Left lung (tissue), 10 donors: ENCODE results near the gene ZNF625. TPM values are rescaled to one million over a fixed set of nuclear protein-coding genes. Genes with fewer than 3 reads are reported as not detected.

ENCODE experiments used
- ATAC-seq: fragments of 200-7000 bp; cut with Tn5 transposase; one replicate; pipeline ENCODE4 v1.9.1; 2020; ENCODE audit warnings: moderate library complexity
- DNase-seq, 4 donors: peaks; one replicate each; pipeline ENCODE4 v3.0.0-alpha.2; 2013 to 2020
- H3K27ac ChIP-seq, 2 donors: fragments of 200-600 bp; sonication (generic) in 1 of 2; one replicate each; pipeline versions ENCODE4 v1.5.0 to v1.8.0; 2020 to 2021
- H3K27me3 ChIP-seq, 2 donors: fragments of 200-600 bp; sonication (generic) in 1 of 2; one replicate each; pipeline versions ENCODE4 v1.5.0 to v1.8.0; 2020 to 2021
- H3K36me3 ChIP-seq, 2 donors: fragments of 200-600 bp; sonication (generic) in 1 of 2; one replicate each; pipeline versions ENCODE4 v1.5.0 to v1.8.0; 2020 to 2021
- H3K4me1 ChIP-seq, 2 donors: fragments of 200-600 bp; one replicate each; pipeline ENCODE4 v1.8.0; 2021
- H3K4me3 ChIP-seq, 2 donors: fragments of 200-600 bp; sonication (generic) in 1 of 2; one replicate each; pipeline versions ENCODE4 v1.5.0 to v1.8.0; 2020 to 2021; ENCODE audit warnings: mild to moderate bottlenecking in 1 of 2
- H3K9me3 ChIP-seq, 2 donors: fragments of 200-600 bp; sonication (generic) in 1 of 2; one replicate each; pipeline versions ENCODE4 v1.5.0 to v1.8.0; 2020 to 2021
- CTCF ChIP-seq, 2 donors: fragments of 200-600 bp; sonication (generic) in 1 of 2; IDR thresholded peaks; one replicate each; pipeline versions ENCODE4 v1.5.0 to v1.8.0; 2021; ENCODE audit warnings: antibody characterized with exemption in 2 of 2
- intact Hi-C, 2 donors: fragments of 100-400 bp; cut with DNase I; formaldehyde crosslinking; loops; one replicate each; pipeline versions ENCODE4 v1.11.2 to v1.14.2; 2022
- polyA plus RNA-seq, 6 donors: library from polyadenylated mRNA; unstranded; fragments of 120-200 nt; gene quantifications; one replicate each; pipeline ENCODE4 v1.2.1, GENCODE V29; 2013; ENCODE audit not compliant: insufficient read length in 6 of 6
- total RNA-seq, 2 donors: library from RNA; stranded (reverse); fragmentation: NEBNext Ultra II Directional; extraction: Animal tissue kit (Norgen Biotek cat#: 25700); gene quantifications; one replicate each; pipeline ENCODE4 v1.2.1, GENCODE V29; 2021
- donor health status: DM: no; HTN: yes; CAD: no.
- donor health status: DM: no; HTN: no; CAD: no.

ZNF625 gene
- total and polyA plus RNA-seq, 8 donors = 6.4 to 20.5 (median 14.9) TPM

- ATAC-seq (no peak), DNase-seq (no peak)
- Histone ChIP-seq H3K27ac (peak overlapping the region in 1 of 2 donors; percentile 79), H3K27me3 (peaks cover 0 to 5% of the 10 kb centered on the region in 2 donors), H3K36me3 (peaks cover 0 to 6% of the 10 kb centered on the region in 2 donors), H3K9me3 (no peaks in the 10 kb centered on the region), H3K4me1 (peaks cover 0 to 19% of the 10 kb centered on the region in 2 donors), H3K4me3 (peak overlapping the region; percentile 68 to 99)
- no peak for TF ChIP-seq CTCF (IDR thresholded peaks at IDR 0.05)
- intact Hi-C loops = no loop called here
Measured at GRCh38 chr19:12155324-12155860, 1.1 kb downstream of the ZNF625 start.

- Histone ChIP-seq H3K4me1 (peaks cover 0 to 13% of the 10 kb centered on the region in 2 donors), H3K27me3 (no peaks in the 10 kb centered on the region), H3K4me3 (no peak overlapping the region), H3K36me3 (peaks cover 0 to 33% of the 10 kb centered on the region in 2 donors), H3K9me3 (peaks cover 0 to 25% of the 10 kb centered on the region in 2 donors), H3K27ac (no peak overlapping the region)
- DNase-seq (no peak), ATAC-seq (no peak)
- intact Hi-C loops = no loop called here
- TF ChIP-seq CTCF (IDR thresholded peaks at IDR 0.05) = no peak
Measured at GRCh38 chr19:12145348-12145747, 11.2 kb downstream of the ZNF625 start.

GRCh38 chr19:12141405-12141736 lies 15.2 kb downstream of the ZNF625 start:
- intact Hi-C loops = loop anchor here in 1 of 2 donors (5.0 kb wide), 1 partner anchor 84 kb away; no protein-coding TSS in a partner anchor
- H3K36me3 ChIP-seq = peaks cover 0 to 28% of the 10 kb centered on the region in 2 donors
- TF ChIP-seq CTCF (IDR thresholded peaks at IDR 0.05) = peak in 1 of 2 donors; percentile 41
- ATAC-seq (no peak), DNase-seq (no peak)
- H3K27ac ChIP-seq = no peak overlapping the region
- no peaks in the 10 kb centered on the region for H3K27me3 ChIP-seq
- H3K9me3 ChIP-seq = peaks cover 0 to 19% of the 10 kb centered on the region in 2 donors
- H3K4me1 ChIP-seq = peaks cover 11 to 28% of the 10 kb centered on the region in 2 donors
- H3K4me3 ChIP-seq = no peak overlapping the region

GRCh38 chr19:12140545-12141404 lies 15.8 kb downstream of the ZNF625 start:
- Histone ChIP-seq H3K27ac (peak overlapping the region in 1 of 2 donors; percentile 86), H3K27me3 (no peaks in the 10 kb centered on the region), H3K36me3 (peaks cover 0 to 27% of the 10 kb centered on the region in 2 donors), H3K9me3 (peaks cover 0 to 13% of the 10 kb centered on the region in 2 donors), H3K4me1 (peaks cover 11 to 28% of the 10 kb centered on the region in 2 donors), H3K4me3 (peak overlapping the region; percentile 77 to 78)
- ATAC-seq (peak; percentile 91), DNase-seq (peak; percentile 80 to 95 (median 90))
- intact Hi-C loops = loop anchor here in 1 of 2 donors (5.0 kb wide), 1 partner anchor 83 kb away; no protein-coding TSS in a partner anchor
- peak; percentile 91 to 98 for TF ChIP-seq CTCF (IDR thresholded peaks at IDR 0.05)
